Right lobe of liver (tissue), 6 donors: ENCODE data around the gene SLC35E2B. TPM values are rescaled to one million over a fixed set of nuclear protein-coding genes. Genes with fewer than 3 reads are reported as not detected.
A peak's percentile ranks its signal among the peaks of the same experiment; 100 is the strongest.
"Not testable (repeated sequence)": the region's sequence is repeated elsewhere in the genome, so short reads cannot be mapped to it uniquely, and the experiment has no call there.

Experiments
- ATAC-seq, 4 donors: fragments of 200-7000 bp; cut with Tn5 transposase; one replicate each; pipeline ENCODE4 v1.9.1; 2020; ENCODE audit warnings: mild to moderate bottlenecking in 4 of 4, moderate library complexity in 4 of 4
- DNase-seq, 3 donors: peaks; one replicate each; pipeline ENCODE4 v3.0.0-alpha.2; 2020
- H3K27ac ChIP-seq, 3 donors: fragments of 200-600 bp; one replicate each; pipeline ENCODE4 v1.8.0; 2022
- H3K27me3 ChIP-seq, 2 donors: fragments of 200-600 bp; one replicate each; pipeline ENCODE4 v1.8.0; 2022
- H3K36me3 ChIP-seq, 4 donors: fragments of 200-600 bp; sonication (generic) in 1 of 4; one replicate each; pipeline versions ENCODE4 v1.5.1 to v1.8.0; 2017 to 2022; ENCODE audit warnings: control low read depth in 1 of 4
- H3K4me1 ChIP-seq, 4 donors: fragments of 200-600 bp; sonication (generic) in 1 of 4; one replicate each; pipeline versions ENCODE4 v1.5.1 to v1.8.0; 2017 to 2022; ENCODE audit warnings: control low read depth in 1 of 4
- H3K4me3 ChIP-seq, 3 donors: fragments of 200-600 bp; one replicate each; pipeline ENCODE4 v1.8.0; 2022
- H3K9me3 ChIP-seq, 4 donors: fragments of 200-600 bp; sonication (generic) in 1 of 4; one replicate each; pipeline versions ENCODE4 v1.5.1 to v1.8.0; 2017 to 2022; ENCODE audit warnings: control low read depth in 1 of 4
- CTCF ChIP-seq, 4 donors: fragments of 200-600 bp in 3 of 4; fragments of 450-650 bp in 1 of 4; IDR thresholded peaks; one replicate each; pipeline versions ENCODE4 v1.5.1 to v1.8.0; 2016 to 2022; ENCODE audit warnings: antibody characterized with exemption in 4 of 4, mild to moderate bottlenecking in 2 of 4
- POLR2A ChIP-seq: fragments of 450-650 bp; IDR thresholded peaks from one replicate; pipeline ENCODE4 v1.6.1; 2017; ENCODE audit warnings: antibody characterized with exemption, mild to moderate bottlenecking
- WGBS: methylation state at CpG from one replicate; pipeline ENCODE4 v1.1.6; 2018; ENCODE audit warnings: low coverage, low lambda C conversion rate; ENCODE audit not compliant: insufficient coverage; ENCODE audit errors: missing lambda C conversion rate; 5-methylcytosine and 5-hydroxymethylcytosine counted together
- intact Hi-C, 2 donors: fragments of 100-400 bp; cut with DNase I; formaldehyde crosslinking; loops; one replicate each; pipeline versions ENCODE4 v1.11.2 to v1.14.1; 2022
- total RNA-seq, 6 experiments: library from RNA; depleted of rRNA in 2 of 6; stranded (reverse); fragments of >200 nt in 2 of 6; fragmentation: NEBNext Ultra II Directional in 3 of 6; extraction: Animal tissue kit (Norgen Biotek cat#: 25700) in 3 of 6; gene quantifications; one replicate each; pipeline versions ENCODE4 v1.1.0 to v1.2.4, GENCODE V29; 2016 to 2023
- donor health status: DM: no; HTN: yes; CAD: no.
- donor health status: DM: no; HTN: no; CAD: no.
- donor health status: DM: no; HTN: no; CAD: no.
- donor health status: DM: no; HTN: yes; CAD: no.
- donor health status: DM: no; HTN: yes; CAD: no.

SLC35E2B gene
- total RNA-seq, 6 experiments from 2014 or later, result 13.4 to 19.9 (median 17.0) TPM

DNA sequence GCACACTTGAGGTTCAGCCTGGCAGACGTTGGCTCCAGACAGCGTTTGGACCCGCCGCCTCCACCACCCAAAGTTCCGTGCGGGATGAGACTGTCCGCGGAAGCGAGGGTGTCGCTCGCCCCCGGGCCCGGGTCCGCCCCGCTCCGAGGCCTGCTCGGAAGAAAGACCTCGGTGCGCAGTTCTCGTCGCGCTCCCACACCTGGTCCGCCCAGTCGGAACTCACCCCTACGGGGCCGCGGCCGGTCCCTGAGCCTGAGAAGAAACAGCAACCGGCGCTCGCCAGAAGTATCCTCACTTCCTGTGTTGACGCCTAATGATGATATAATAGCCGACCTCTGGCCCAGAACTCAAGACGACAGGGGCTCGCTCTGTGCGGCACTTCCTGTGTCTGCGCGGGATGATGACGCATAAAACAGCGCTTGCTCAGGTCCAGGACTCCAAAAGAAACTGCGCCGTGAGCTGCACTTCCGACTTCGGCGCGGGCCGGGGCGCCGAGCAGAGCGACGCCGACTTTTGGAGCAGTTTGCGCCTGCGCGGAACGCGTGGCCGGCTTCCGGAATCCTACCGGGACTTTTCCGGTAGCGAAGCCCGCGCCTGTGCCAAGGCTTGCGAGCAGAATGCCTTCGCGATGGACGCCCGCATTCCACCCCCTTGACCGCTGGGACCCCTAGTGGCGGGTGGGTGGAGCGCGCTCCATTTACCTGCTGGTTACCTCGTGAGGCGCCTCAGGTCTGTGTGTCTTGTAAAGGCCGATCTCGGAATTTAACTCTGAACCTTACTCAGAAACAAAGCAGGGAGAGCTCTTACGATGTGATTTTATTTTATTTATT lies 31.7 kb upstream of the SLC35E2B start, which contains the start of gene CDK11A:
Gene CDK11A, minus strand, starts transcription at position 323 of the 830 bp plus-strand sequence. CDS start 1,539 bp downstream, outside the sequence.
- intact Hi-C loops, H3K36me3 ChIP-seq, H3K4me1 ChIP-seq, H3K9me3 ChIP-seq, H3K27me3 ChIP-seq: not testable (repeated sequence)
- ATAC-seq, result peak; percentile 93 to 96 (median 95)
- whole genome bisulfite sequencing, result 0% methylated on average over 11 of the region's 78 CpGs
- DNase-seq, result peak; percentile 95 to 98 (median 97)
- peak within 1 kb of the TSS; percentile 50 to 65 (median 58) for H3K4me3 ChIP-seq
- H3K27ac ChIP-seq, result peak within 1 kb of the TSS; percentile 37 to 74 (median 63)
- TF ChIP-seq CTCF (IDR thresholded peaks at IDR 0.05) (peak; percentile 20 to 37 (median 31)), POLR2A (peak; percentile 77)

- H3K27ac ChIP-seq, result no peak overlapping the region
Measured at GRCh38 chr1:1721201-1721600, 28.6 kb upstream of the SLC35E2B start.

DNA sequence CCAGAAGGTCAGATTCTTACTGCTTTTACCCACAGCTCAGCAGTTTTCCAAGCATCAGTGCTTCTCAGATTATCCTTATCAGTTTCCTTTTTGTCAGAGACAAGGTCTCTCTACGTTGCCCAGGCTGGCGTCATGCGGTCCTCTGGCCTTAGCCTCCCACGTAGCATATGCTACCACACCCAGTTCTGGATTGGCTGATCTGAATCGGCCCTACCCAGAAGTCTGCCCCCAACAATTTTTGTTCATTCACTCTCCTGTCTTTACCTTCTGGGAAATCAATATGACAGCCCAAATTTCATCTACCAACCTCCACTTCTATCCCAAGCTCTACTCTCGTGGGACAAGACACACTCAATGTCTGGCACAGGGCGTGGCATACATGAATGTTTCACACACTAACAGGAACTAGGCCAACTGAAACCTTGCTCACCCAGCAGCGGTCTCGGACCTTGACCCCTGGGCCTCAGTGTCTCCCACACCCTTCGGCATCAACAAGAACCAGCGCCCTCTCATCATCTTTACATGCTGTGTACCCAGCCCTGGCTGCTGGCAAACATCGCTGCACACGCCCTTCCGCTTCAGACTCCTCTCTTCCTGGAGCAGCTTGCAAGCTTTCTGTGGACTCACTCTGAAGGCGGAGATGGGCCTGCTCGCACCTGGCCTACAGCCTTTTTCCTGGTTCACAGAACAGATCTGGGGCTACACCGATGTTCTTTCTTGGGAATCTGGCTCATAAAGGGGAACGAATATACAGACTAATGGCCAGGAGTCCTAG lies 22.7 kb upstream of the SLC35E2B start:
- intact Hi-C loops, H3K4me1 ChIP-seq, H3K4me3 ChIP-seq, H3K27ac ChIP-seq, DNase-seq, ATAC-seq, H3K9me3 ChIP-seq, H3K36me3 ChIP-seq, H3K27me3 ChIP-seq: not testable (repeated sequence)
- WGBS, result 40% methylated on average over 2 of the region's 18 CpGs

More at GRCh38 chr1:1721201-1721600, 28.6 kb upstream of the SLC35E2B start:
- WGBS, result 62% methylated on average over 5 of the region's 7 CpGs
- Histone ChIP-seq H3K4me1 (no peaks in the 10 kb centered on the region), H3K4me3 (no peak overlapping the region), H3K36me3 (peaks cover 0 to 10% (median 7%) of the 10 kb centered on the region in 4 donors), H3K27me3 (no peaks in the 10 kb centered on the region), H3K9me3 (no peaks in the 10 kb centered on the region)
- TF ChIP-seq POLR2A, result no peak
- no peak for TF ChIP-seq CTCF (IDR thresholded peaks at IDR 0.05)
- ATAC-seq (no peak), DNase-seq (no peak)
- intact Hi-C loops, result no loop called here

DNA sequence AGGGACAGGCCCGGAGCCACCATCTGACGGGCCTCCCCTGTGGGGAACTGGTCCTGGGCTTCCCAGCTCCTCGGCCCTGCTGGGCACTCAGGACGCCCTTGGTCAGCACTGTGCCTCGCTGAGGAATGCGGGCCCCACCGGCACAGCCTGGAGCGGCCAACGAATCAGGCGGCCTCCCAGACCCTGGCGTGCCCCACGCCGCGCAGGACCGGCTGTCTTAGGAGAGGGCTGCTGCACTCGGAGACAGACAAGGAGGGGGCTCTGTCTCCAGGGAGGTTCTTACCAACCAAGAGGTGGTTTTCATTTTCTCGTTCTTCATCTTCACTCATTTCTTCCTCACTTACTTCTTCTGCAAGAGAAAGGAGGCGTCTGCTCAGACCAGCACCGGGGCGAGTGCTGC lies 15.3 kb upstream of the SLC35E2B start:
- H3K27me3 ChIP-seq, H3K4me1 ChIP-seq, H3K27ac ChIP-seq, intact Hi-C loops, H3K36me3 ChIP-seq, H3K4me3 ChIP-seq, ATAC-seq, DNase-seq, H3K9me3 ChIP-seq: not testable (repeated sequence)
- WGBS, result no CpG with 5 or more reads among the region's 20 CpGs

GRCh38 chr1:1707241-1707640 lies 14.6 kb upstream of the SLC35E2B start:
- H3K4me1 ChIP-seq, H3K36me3 ChIP-seq, DNase-seq, intact Hi-C loops, H3K27me3 ChIP-seq, H3K27ac ChIP-seq, H3K4me3 ChIP-seq, H3K9me3 ChIP-seq, ATAC-seq: not testable (repeated sequence)
- WGBS, result no CpG with 5 or more reads among the region's 23 CpGs

- H3K27ac ChIP-seq, intact Hi-C loops, H3K27me3 ChIP-seq, H3K36me3 ChIP-seq, H3K4me1 ChIP-seq, H3K9me3 ChIP-seq, ATAC-seq, H3K4me3 ChIP-seq, DNase-seq: not testable (repeated sequence)
- WGBS, result 97% methylated on average over 5 of the region's 10 CpGs
Measured at GRCh38 chr1:1705623-1706022, 13.0 kb upstream of the SLC35E2B start.

DNA sequence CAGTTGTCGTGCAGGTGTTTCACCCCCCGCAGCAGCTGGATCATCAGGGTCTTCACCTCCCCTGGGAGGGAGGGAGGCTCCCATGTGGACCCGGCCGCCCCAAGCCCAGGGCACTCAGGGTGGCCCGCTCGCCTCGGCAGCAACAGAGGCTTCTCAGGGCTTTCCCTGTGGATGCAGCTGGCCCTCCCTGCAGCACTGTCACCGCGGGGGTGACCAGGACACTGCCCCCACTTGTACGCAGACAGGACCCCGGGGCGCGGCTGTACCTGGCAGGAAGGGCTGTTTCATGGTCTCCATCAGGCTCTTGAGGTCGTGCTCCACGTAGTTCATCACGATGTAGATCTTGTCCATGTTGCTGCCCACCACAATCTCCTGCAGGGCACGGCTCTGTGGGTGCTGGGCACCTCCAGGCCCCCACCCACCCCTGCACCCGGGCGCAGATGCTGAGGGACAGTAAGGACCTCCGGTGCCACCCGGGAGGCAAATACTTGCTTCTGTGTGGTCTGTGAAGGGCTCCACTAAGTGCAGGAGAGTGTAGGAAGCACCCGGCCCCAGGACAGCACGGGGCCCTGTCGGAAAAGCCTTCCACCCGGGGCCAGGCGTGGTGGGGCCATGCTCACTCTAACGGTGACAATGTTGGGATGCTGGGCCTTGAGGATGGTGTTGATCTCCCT lies 11.8 kb upstream of the SLC35E2B start:
- H3K27ac ChIP-seq, H3K4me3 ChIP-seq, ATAC-seq, intact Hi-C loops, DNase-seq, H3K36me3 ChIP-seq, H3K27me3 ChIP-seq, H3K9me3 ChIP-seq, H3K4me1 ChIP-seq: not testable (repeated sequence)
- 83% methylated on average over 1 of the region's 27 CpGs for WGBS
